NCI-H128 (cell line): ENCODE measurements around the gene WFDC8.

ENCODE experiments used
- DNase-seq: peaks from one replicate; lab custom pipeline; 2025; ENCODE audit not compliant: unreplicated experiment; lab: John Stamatoyannopoulos, UW

Gene WFDC8

GRCh38 chr20:45550765-45551164, 28.3 kb downstream of the WFDC8 start:
- DNase-seq, result no peak

GRCh38 chr20:45548410-45548809, 30.7 kb downstream of the WFDC8 start:
- DNase-seq, result no peak

GRCh38 chr20:45547206-45547770, 31.8 kb downstream of the WFDC8 start, which contains the start of gene EPPIN:
Gene EPPIN, minus strand, starts transcription at chr20:45547401. Its CDS starts 44 bp downstream, at chr20:45547357.
- DNase-seq, result no peak

- DNase-seq, result no peak
These were observed 33.2 kb downstream of the WFDC8 start for GRCh38 chr20:45545754-45546453.

- DNase-seq, result no peak
These were observed 33.7 kb downstream of the WFDC8 start for GRCh38 chr20:45545351-45545750.

- no peak for DNase-seq
These were observed 39.7 kb downstream of the WFDC8 start, which contains the start of gene WFDC6 for GRCh38 chr20:45539382-45539781. Gene WFDC6, minus strand, starts transcription at chr20:45539482. Its CDS starts 75 bp downstream, at chr20:45539407.

- DNase-seq, result no peak
These were observed 40.8 kb downstream of the WFDC8 start for GRCh38 chr20:45538209-45538799.

GRCh38 chr20:45527294-45527693, 51.8 kb downstream of the WFDC8 start:
- DNase-seq, result no peak

- DNase-seq, result no peak
These were observed 55.3 kb downstream of the WFDC8 start for GRCh38 chr20:45523821-45524220.

- no peak for DNase-seq
These were observed 60.8 kb downstream of the WFDC8 start for GRCh38 chr20:45518282-45518681.

GRCh38 chr20:45515147-45515913, 63.8 kb downstream of the WFDC8 start, which contains the start of gene SPINT3:
Gene SPINT3, minus strand, starts transcription at chr20:45515622. Its CDS starts 14 bp downstream, at chr20:45515608.
- DNase-seq, result no peak

- DNase-seq, result no peak
These were observed 68.7 kb downstream of the WFDC8 start for GRCh38 chr20:45510242-45510862.

- DNase-seq, result no peak
These were observed 70.0 kb downstream of the WFDC8 start for GRCh38 chr20:45509091-45509490.

GRCh38 chr20:45508068-45508886, 70.8 kb downstream of the WFDC8 start:
- no peak for DNase-seq

- DNase-seq, result no peak
These were observed 71.9 kb downstream of the WFDC8 start for GRCh38 chr20:45507011-45507820.

GRCh38 chr20:45506398-45506797, 72.7 kb downstream of the WFDC8 start:
- DNase-seq, result no peak

GRCh38 chr20:45503403-45503802, 75.7 kb downstream of the WFDC8 start:
- DNase-seq, result no peak

GRCh38 chr20:45502561-45502960, 76.5 kb downstream of the WFDC8 start:
- DNase-seq, result no peak
